BLaER1 treated with 17β-estradiol and CSF1 and Interleukin-3, amounts not matched to agents 10 nM and 100 nM (cell line): ENCODE measurements around the gene AKAP8.

Source experiments
- H3K27ac ChIP-seq, 11 experiments: shearing (Covaris generic); formaldehyde crosslinking; 2 replicates each; pipeline ENCODE4 v1.8.1; 2022
- H3K27me3 ChIP-seq, 11 experiments: shearing (Covaris generic); formaldehyde crosslinking; 2 replicates each; pipeline ENCODE4 v1.8.1; 2022
- H3K36me3 ChIP-seq, 11 experiments: shearing (Covaris generic); formaldehyde crosslinking; 2 replicates each; pipeline ENCODE4 v1.8.1; 2022
- H3K4me1 ChIP-seq, 10 experiments: shearing (Covaris generic); formaldehyde crosslinking; 2 replicates each; pipeline ENCODE4 v1.8.1; 2022
- H3K4me2 ChIP-seq, 11 experiments: shearing (Covaris generic); formaldehyde crosslinking; 2 replicates each; pipeline ENCODE4 v1.8.1; 2022
- H3K4me3 ChIP-seq, 10 experiments: shearing (Covaris generic); formaldehyde crosslinking; 2 replicates each; pipeline ENCODE4 v1.8.1; 2022
- H3K9ac ChIP-seq, 11 experiments: shearing (Covaris generic); formaldehyde crosslinking; 2 replicates each; pipeline ENCODE4 v1.8.1; 2022
- H3K9me3 ChIP-seq, 11 experiments: shearing (Covaris generic); formaldehyde crosslinking; replicated peaks in 1 of 11; 2 replicates each; pipeline ENCODE4 v1.8.1; 2022
- H4K20me1 ChIP-seq, 11 experiments: shearing (Covaris generic); formaldehyde crosslinking; 2 replicates each; pipeline ENCODE4 v1.8.1; 2022
- Cebpa-rat ChIP-seq, 11 experiments: shearing (Covaris generic); IDR thresholded peaks; 2 replicates each; pipeline ENCODE4 v1.8.1; 2022

The AKAP8 gene

DNA sequence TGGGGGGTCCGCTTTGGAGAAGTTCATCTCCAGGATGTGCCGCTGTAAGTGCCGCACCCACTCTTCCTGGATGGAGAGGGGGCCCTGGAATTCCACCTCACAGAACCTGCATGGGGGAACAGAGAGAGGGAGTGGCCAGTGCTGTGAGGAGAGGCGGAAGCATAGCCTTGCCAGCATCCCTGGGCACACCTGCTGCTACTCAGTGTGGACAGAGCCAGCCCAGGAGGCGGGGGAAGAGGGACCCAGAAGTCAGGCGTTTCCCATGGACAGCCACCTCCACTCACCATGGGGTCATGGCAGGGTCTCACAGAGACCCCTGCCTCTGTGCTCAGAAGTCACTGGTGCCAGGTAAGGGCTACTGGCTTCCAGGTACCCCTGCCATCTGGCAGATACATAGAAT, 43.5 kb upstream of the AKAP8 start:
- H4K20me1 ChIP-seq = peaks cover 2 to 79% (median 40%) of the 10 kb centered on the region in 11 experiments; a peak in 19 of 22 replicates
- TF ChIP-seq Cebpa-rat (IDR thresholded peaks at IDR 0.05) = no peak
- H3K9me3 ChIP-seq = peaks cover 10 to 35% (median 22%) of the 10 kb centered on the region in 11 experiments
- H3K4me2 ChIP-seq = peak overlapping the region in 10 of 11 experiments; percentile 24 to 70 (median 58); a peak in 19 of 22 replicates
- H3K4me1 ChIP-seq = peaks cover 12 to 37% (median 22%) of the 10 kb centered on the region in 10 experiments
- H3K4me3 ChIP-seq = peak overlapping the region in 2 of 10 experiments; percentile 7 to 31; a peak in 3 of 20 replicates
- peak overlapping the region in 4 of 11 experiments; percentile 49 to 66 (median 57); a peak in 6 of 22 replicates for H3K27ac ChIP-seq
- peaks cover 62 to 82% (median 77%) of the 10 kb centered on the region in 11 experiments for H3K36me3 ChIP-seq
- peak overlapping the region in 6 of 11 experiments; percentile 40 to 68 (median 58); a peak in 5 of 22 replicates for H3K9ac ChIP-seq
- H3K27me3 ChIP-seq = no peaks in the 10 kb centered on the region

DNA sequence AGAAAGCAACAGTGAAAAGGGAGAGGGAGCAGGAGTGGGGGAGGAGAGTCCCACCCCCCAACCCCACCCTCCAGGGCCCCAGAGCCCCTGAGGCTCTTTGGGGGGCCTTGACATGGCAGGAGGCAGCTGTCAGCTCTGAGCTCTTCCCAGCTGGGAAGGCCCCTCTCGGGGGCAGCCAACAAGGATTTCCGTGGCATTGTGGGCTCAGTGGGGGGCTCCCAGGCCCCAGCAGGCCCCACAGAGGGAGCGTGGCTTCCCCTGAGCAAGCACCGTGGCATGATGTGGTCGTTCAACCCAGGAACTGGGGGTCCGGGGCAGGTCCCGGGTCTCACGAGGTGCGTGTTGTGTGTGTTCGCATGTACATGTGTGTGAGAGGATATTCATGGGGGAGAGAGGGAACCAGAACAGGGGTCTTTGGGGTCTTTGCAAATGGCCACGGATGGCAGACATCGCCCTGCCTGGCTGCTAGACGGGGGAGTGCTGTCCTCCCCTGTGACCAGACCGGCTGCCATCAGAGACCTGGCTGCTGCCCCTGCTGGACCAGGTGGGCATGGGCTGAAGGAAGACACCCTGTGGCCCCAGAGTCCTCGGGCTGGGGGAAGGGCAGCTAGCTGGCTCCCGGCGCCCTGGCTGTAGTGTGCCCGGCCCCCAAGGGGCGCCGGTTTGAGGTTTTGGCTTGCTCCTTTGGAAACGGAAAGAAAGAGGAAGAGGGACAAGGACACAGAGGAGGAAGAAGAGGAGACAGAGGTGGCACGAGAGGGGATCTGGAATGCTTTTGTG, 42.9 kb upstream of the AKAP8 start:
- Histone ChIP-seq H3K9me3 (peaks cover 10 to 35% (median 22%) of the 10 kb centered on the region in 11 experiments), H3K36me3 (peaks cover 56 to 76% (median 71%) of the 10 kb centered on the region in 11 experiments), H3K27ac (peak overlapping the region in 7 of 11 experiments; percentile 7 to 66 (median 51); a peak in 15 of 22 replicates), H4K20me1 (peaks cover 6 to 79% (median 40%) of the 10 kb centered on the region in 11 experiments; a peak in 20 of 22 replicates), H3K27me3 (no peaks in the 10 kb centered on the region), H3K9ac (peak overlapping the region in 9 of 11 experiments; percentile 2 to 68 (median 45); a peak in 13 of 22 replicates), H3K4me3 (no peak overlapping the region; a peak in 1 of 20 replicates), H3K4me2 (peak overlapping the region in 10 of 11 experiments; percentile 24 to 70 (median 58); a peak in 19 of 22 replicates), H3K4me1 (peaks cover 14 to 41% (median 26%) of the 10 kb centered on the region in 10 experiments)
- TF ChIP-seq Cebpa-rat (IDR thresholded peaks at IDR 0.05) = no peak

DNA sequence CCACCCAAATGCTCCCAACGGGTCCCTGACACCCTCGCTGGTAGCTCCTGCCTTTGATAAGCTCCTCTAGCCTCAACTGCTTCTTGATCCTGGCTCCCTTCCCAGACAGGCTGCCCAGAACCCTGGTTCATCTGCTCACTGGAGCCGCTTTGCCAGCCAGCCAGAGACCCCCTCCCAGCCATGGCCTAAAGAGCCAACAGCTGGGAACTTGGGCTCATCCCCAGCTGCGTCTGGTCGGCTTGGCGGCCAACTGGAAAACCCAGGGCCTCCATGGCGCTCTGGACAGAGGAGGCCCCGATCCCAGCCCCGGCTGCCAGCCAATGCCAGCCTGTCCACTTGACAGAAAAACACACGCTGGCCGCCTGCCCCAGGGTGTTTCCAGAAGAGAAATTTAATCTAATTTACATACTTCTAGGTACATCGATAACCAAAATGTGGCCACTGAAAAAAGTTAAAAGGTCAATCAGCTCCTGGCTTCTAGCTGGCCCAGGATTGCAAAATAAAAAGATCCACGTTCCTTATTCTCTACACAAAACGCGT, 42.2 kb upstream of the AKAP8 start:
- TF ChIP-seq Cebpa-rat (IDR thresholded peaks at IDR 0.05) = no peak
- H3K9me3 ChIP-seq = peaks cover 10 to 33% (median 22%) of the 10 kb centered on the region in 11 experiments
- H3K27me3 ChIP-seq = no peaks in the 10 kb centered on the region
- peak overlapping the region in 1 of 11 experiments; percentile 66; a peak in 3 of 22 replicates for H3K4me2 ChIP-seq
- H3K4me3 ChIP-seq = no peak overlapping the region
- peak overlapping the region in 9 of 11 experiments; percentile 2 to 68 (median 26); a peak in 9 of 22 replicates for H3K9ac ChIP-seq
- H3K4me1 ChIP-seq = peaks cover 21 to 48% (median 32%) of the 10 kb centered on the region in 10 experiments
- peaks cover 49 to 76% (median 64%) of the 10 kb centered on the region in 11 experiments for H3K36me3 ChIP-seq
- H4K20me1 ChIP-seq = peaks cover 13 to 79% (median 40%) of the 10 kb centered on the region in 11 experiments; a peak in 21 of 22 replicates
- peak overlapping the region in 6 of 11 experiments; percentile 10 to 66 (median 54); a peak in 8 of 22 replicates for H3K27ac ChIP-seq

DNA sequence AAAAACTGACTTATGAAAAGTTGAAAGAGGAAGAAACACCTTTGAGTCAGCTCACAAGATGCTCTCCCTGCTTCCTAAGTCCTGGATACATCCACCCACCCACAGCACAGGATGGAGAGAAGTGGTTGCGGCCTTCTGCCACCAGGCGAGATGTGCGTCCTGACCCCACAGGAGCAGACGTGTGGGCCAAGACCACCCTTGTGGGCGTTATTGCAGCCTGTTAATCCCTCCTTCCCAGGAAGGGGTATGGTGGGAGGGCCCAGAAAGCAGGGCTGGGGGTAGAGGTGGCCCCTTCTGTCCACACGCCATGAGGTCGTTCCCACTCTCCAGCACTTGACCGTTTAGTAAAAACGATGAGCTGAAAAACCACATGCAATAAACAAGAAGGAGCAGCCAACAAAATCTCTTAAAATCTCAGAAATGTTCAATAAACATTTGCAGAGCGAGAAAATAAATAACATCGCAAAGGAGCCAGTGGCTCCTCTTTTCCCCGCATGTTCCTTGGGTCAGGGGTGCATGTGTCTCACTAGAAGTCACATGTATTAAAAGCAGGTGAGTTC, 41.6 kb upstream of the AKAP8 start:
- Histone ChIP-seq H3K4me1 (peaks cover 27 to 53% (median 38%) of the 10 kb centered on the region in 10 experiments), H3K27ac (peak overlapping the region in 2 of 11 experiments; percentile 10 to 63; a peak in 4 of 22 replicates), H3K9me3 (peaks cover 10 to 27% (median 22%) of the 10 kb centered on the region in 11 experiments), H4K20me1 (peaks cover 19 to 79% (median 41%) of the 10 kb centered on the region in 11 experiments; a peak in 21 of 22 replicates), H3K27me3 (no peaks in the 10 kb centered on the region), H3K4me3 (no peak overlapping the region), H3K36me3 (peaks cover 43 to 76% (median 63%) of the 10 kb centered on the region in 11 experiments), H3K4me2 (no peak overlapping the region), H3K9ac (peak overlapping the region in 8 of 11 experiments; percentile 2 to 68 (median 22); a peak in 3 of 22 replicates)
- no peak for TF ChIP-seq Cebpa-rat (IDR thresholded peaks at IDR 0.05)

DNA sequence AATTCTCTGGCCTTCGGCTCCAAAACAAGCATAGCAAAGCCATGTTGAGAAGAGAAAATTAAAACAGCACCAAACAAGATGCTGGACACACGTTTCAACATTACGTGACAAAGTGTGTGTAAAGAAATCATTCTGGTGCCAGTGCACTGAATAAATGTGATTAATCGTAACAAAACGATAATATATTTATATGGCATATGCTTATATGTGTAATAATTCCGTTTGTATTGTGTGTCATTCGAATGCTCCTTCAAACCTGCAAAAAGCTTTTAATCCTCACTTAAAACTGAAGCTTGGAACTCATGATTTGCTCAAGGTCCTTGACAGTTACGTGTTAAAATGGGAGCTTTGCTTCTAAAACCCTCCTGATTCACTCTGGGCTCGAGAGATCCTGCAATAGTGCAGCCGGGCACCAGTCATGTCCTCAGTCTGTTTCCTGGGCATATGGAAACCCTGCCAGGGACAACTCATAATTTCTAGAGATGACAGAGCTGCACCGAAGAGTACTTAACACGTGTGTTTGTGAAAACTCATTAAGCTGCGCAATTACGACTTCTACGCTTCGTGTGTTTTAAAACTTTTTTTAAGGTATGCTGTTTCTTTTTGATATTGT, 39.9 kb upstream of the AKAP8 start:
- Histone ChIP-seq H3K4me1 (peaks cover 37 to 66% (median 52%) of the 10 kb centered on the region in 10 experiments), H3K27me3 (no peaks in the 10 kb centered on the region), H3K4me2 (peak overlapping the region; percentile 9 to 85 (median 43); a peak in 19 of 22 replicates), H3K9ac (peak overlapping the region in 8 of 11 experiments; percentile 21 to 98 (median 46); a peak in 8 of 22 replicates), H4K20me1 (peaks cover 36 to 82% (median 46%) of the 10 kb centered on the region in 11 experiments; a peak in 21 of 22 replicates), H3K27ac (no peak overlapping the region), H3K9me3 (peaks cover 10 to 17% (median 16%) of the 10 kb centered on the region in 11 experiments), H3K4me3 (peak overlapping the region in 1 of 10 experiments; percentile 95; a peak in 1 of 20 replicates), H3K36me3 (peaks cover 32 to 76% (median 64%) of the 10 kb centered on the region in 11 experiments)
- no peak for TF ChIP-seq Cebpa-rat (IDR thresholded peaks at IDR 0.05)

DNA sequence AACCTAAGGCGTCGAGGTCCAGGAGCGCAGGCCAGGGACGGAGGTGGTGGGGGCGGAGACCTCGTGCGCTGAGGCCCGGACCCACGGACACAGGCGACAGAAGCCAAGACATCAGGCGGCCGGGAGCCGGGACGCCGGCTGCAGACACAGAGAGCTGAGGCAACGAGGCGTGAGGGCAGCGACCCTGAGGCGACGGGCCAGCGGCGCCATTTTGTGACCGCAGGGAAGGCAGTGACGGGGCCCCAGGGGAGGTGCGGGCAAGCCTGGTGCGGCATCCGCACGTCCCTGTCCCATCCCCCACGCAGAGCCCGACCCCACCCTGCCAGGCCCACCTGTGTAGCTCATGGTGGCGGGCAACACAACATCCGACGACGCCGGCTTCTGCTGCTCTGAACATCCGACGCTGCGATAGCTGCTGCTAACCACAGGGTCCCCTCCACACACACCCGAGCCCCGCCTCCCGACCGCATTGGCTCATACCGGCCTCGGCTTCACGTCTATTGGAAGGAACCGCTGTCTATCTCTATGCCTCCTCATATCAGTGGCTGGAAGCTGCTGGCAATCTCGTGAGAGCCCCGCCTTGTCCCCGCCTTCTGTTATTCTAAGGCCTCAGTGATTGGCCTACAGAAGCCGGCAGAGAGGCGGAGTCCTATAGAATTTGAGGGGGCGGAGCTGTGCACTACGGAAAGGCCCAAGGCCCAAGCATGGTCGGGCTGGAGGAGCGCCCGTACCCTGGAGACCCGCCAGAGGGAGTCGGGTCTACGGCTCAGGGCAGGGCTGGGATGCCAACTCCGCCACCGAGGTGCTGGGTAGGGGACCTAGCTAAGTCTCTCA, 39.2 kb upstream of the AKAP8 start, which contains the start of gene AKAP8L:
Gene AKAP8L, minus strand, starts transcription at position 410 of the 834 bp plus-strand sequence. Its CDS starts 65 bp downstream, at position 345.
- Histone ChIP-seq H3K4me1 (peaks cover 40 to 68% (median 56%) of the 10 kb centered on the region in 10 experiments), H3K36me3 (peaks cover 25 to 76% (median 64%) of the 10 kb centered on the region in 11 experiments), H3K9me3 (peaks cover 8 to 10% (median 9%) of the 10 kb centered on the region in 11 experiments), H3K9ac (peak within 1 kb of the TSS; percentile 90 to 98 (median 93)), H3K27ac (peak within 1 kb of the TSS; percentile 84 to 96 (median 91)), H4K20me1 (peaks cover 43 to 83% (median 53%) of the 10 kb centered on the region in 11 experiments; a peak in 21 of 22 replicates), H3K4me3 (peak within 1 kb of the TSS; percentile 80 to 99 (median 93)), H3K27me3 (no peaks in the 10 kb centered on the region), H3K4me2 (peak within 1 kb of the TSS; percentile 89 to 99 (median 93))
- no peak for TF ChIP-seq Cebpa-rat (IDR thresholded peaks at IDR 0.05)

DNA sequence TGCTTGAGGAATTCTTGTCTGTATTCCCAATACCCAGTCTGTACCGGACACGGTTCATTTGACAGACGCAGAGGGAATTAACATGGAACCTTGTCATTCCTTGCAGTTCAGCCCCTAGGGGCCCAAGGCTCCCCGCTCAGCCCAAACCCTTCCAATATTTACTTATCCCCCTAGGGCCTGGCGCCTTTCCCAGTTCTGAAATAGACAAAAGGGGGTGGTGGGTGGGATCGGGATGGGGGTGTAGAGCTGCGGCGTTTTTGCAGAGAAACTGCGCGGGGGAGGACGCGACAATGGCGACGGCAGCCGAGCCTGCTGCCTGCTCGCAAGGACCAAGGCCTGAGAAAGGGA, 38.6 kb upstream of the AKAP8 start:
- Histone ChIP-seq H3K4me1 (peaks cover 44 to 71% (median 59%) of the 10 kb centered on the region in 10 experiments), H3K27me3 (no peaks in the 10 kb centered on the region), H3K27ac (peak overlapping the region; percentile 84 to 96 (median 91)), H4K20me1 (peaks cover 49 to 84% (median 58%) of the 10 kb centered on the region in 11 experiments), H3K36me3 (peaks cover 19 to 76% (median 64%) of the 10 kb centered on the region in 11 experiments), H3K4me3 (peak overlapping the region; percentile 80 to 99 (median 93)), H3K4me2 (peak overlapping the region; percentile 89 to 99 (median 93)), H3K9ac (peak overlapping the region; percentile 90 to 98 (median 93)), H3K9me3 (peaks cover 2 to 4% (median 3%) of the 10 kb centered on the region in 11 experiments)
- TF ChIP-seq Cebpa-rat (IDR thresholded peaks at IDR 0.05) = no peak
